ENCODE results near the gene KIF15.

Gene KIF15

GRCh38 chr3:44893097-44893496, 131.5 kb downstream of the KIF15 start:
- TF ChIP-seq ZNF501 (tag by site-specific recombination; IDR thresholded peaks at IDR 0.05): no peak
- no peak for TF ChIP-seq SP2 (tag by site-specific recombination; IDR thresholded peaks at IDR 0.05)
- no peak for TF ChIP-seq ZNF112 (tag by site-specific recombination; IDR thresholded peaks at IDR 0.05)
- no peak for TF ChIP-seq ZSCAN4 (tag by site-specific recombination; IDR thresholded peaks at IDR 0.05)
- no peak for TF ChIP-seq ZNF157 (tag by site-specific recombination; IDR thresholded peaks at IDR 0.05)
- TF ChIP-seq ZNF394 (tag by site-specific recombination; IDR thresholded peaks at IDR 0.05; ENCODE audit: borderline replicate concordance): no peak
- TF ChIP-seq ZNF404 (tag by site-specific recombination; IDR thresholded peaks at IDR 0.05): no peak
- no peak for TF ChIP-seq ZNF350 (tag by site-specific recombination; IDR thresholded peaks at IDR 0.05)
- TF ChIP-seq GLIS1 (tag by site-specific recombination; IDR thresholded peaks at IDR 0.05): no peak
- no peak for TF ChIP-seq PRDM1 (tag by site-specific recombination; IDR thresholded peaks at IDR 0.05)
- no peak for TF ChIP-seq ZNF132 (tag by site-specific recombination; IDR thresholded peaks at IDR 0.05; ENCODE audit: borderline replicate concordance)
- no peak for TF ChIP-seq ZNF311 (tag by site-specific recombination; IDR thresholded peaks at IDR 0.05; ENCODE audit: borderline replicate concordance)
- no peak for TF ChIP-seq PRDM4 (tag by site-specific recombination; IDR thresholded peaks at IDR 0.05)
- TF ChIP-seq ZNF670 (tag by site-specific recombination; IDR thresholded peaks at IDR 0.05; ENCODE audit: low read depth): no peak
- TF ChIP-seq ZNF26 (tag by site-specific recombination; IDR thresholded peaks at IDR 0.05): no peak
- TF ChIP-seq ZNF76 (tag by site-specific recombination; IDR thresholded peaks at IDR 0.05; ENCODE audit: borderline replicate concordance, low read depth): no peak
- TF ChIP-seq ZFP69B (tag by site-specific recombination; IDR thresholded peaks at IDR 0.05): no peak
- TF ChIP-seq ZNF549 (tag by site-specific recombination; IDR thresholded peaks at IDR 0.05): no peak
- H3K36me3 ChIP-seq (ENCODE audit: control insufficient read depth in 2 of 2, insufficient read depth in 1 of 2, low read length in 2 of 2): no peaks in the 10 kb centered on the region
- ChIA-PET CTCF (no interaction called here), POLR2A (no interaction called here)
- H3K27ac ChIP-seq (ENCODE audit: extremely low read depth, low read depth, low read length): no peak overlapping the region
- H3K4me3 ChIP-seq (ENCODE audit: low read depth, low read length): no peak overlapping the region
- H3K9me3 ChIP-seq (ENCODE audit: control insufficient read depth, insufficient read depth, low read depth, low read length): no peaks in the 10 kb centered on the region
- no peaks in the 10 kb centered on the region for H3K4me1 ChIP-seq (ENCODE audit: control insufficient read depth, insufficient read depth, low read length)

GRCh38 chr3:44894485-44894884, 132.9 kb downstream of the KIF15 start:
- Histone ChIP-seq H3K9me3 (ENCODE audit: control insufficient read depth, insufficient read depth, low read depth, low read length) (no peaks in the 10 kb centered on the region), H3K4me3 (ENCODE audit: low read depth, low read length) (no peak overlapping the region), H3K27ac (ENCODE audit: extremely low read depth, low read depth, low read length) (no peak overlapping the region), H3K4me1 (ENCODE audit: control insufficient read depth, insufficient read depth, low read length) (no peaks in the 10 kb centered on the region), H3K36me3 (ENCODE audit: control insufficient read depth in 2 of 2, insufficient read depth in 1 of 2, low read length in 2 of 2) (no peaks in the 10 kb centered on the region)
- POLR2A ChIA-PET: no interaction called here
- CTCF ChIA-PET: interaction anchor here (0.9 kb wide), 1 partner anchor 21 kb away, joined by 3 read pairs; no protein-coding TSS in a partner anchor
- TF ChIP-seq ZNF426 (tag by site-specific recombination; IDR thresholded peaks at IDR 0.05) (no peak), WT1 (tag by site-specific recombination; IDR thresholded peaks at IDR 0.05) (no peak), ZNF175 (tag by site-specific recombination; IDR thresholded peaks at IDR 0.05) (no peak)
